KMS-11 (cell line): Measurements from ENCODE around the gene ABHD1.
"Not testable (repeated sequence)": the region's sequence is repeated elsewhere in the genome, so short reads cannot be mapped to it uniquely, and the experiment has no call there.

Experiments
- H2AFZ ChIP-seq: fragments of 200-600 bp; sonication (generic); 2 replicates; pipeline ENCODE4 v1.6.1; 2016; ENCODE audit warnings: antibody characterized with exemption, mixed run types, low read depth
- H3K27ac ChIP-seq: fragments of 200-600 bp; sonication (generic); 2 replicates; pipeline ENCODE4 v1.6.1; 2016; ENCODE audit warnings: mild to moderate bottlenecking, mixed run types
- H3K27me3 ChIP-seq: fragments of 200-600 bp; sonication (generic); 2 replicates; pipeline ENCODE4 v1.6.1; 2017; ENCODE audit warnings: mild to moderate bottlenecking, low read depth, mixed run types, moderate library complexity; ENCODE audit not compliant: insufficient read depth
- H3K36me3 ChIP-seq: fragments of 200-600 bp; sonication (generic); 2 replicates; pipeline ENCODE4 v1.6.1; 2017; ENCODE audit warnings: mild to moderate bottlenecking, mixed run types; ENCODE audit not compliant: insufficient read depth
- H3K4me1 ChIP-seq: fragments of 200-600 bp; sonication (generic); 2 replicates; pipeline ENCODE4 v1.6.1; 2016; ENCODE audit warnings: mild to moderate bottlenecking, low read depth, mixed run types; ENCODE audit not compliant: poor library complexity, severe bottlenecking
- H3K4me2 ChIP-seq: fragments of 200-600 bp; sonication (generic); 2 replicates; pipeline ENCODE4 v1.7.0; 2016; ENCODE audit warnings: mild to moderate bottlenecking, mixed run types
- H3K4me3 ChIP-seq: fragments of 200-600 bp; sonication (generic); IDR thresholded peaks from 2 replicates; pipeline ENCODE4 v1.6.1; 2017; ENCODE audit warnings: low read depth, low read length, mixed read lengths; ENCODE audit not compliant: insufficient read depth
- H3K79me2 ChIP-seq: fragments of 200-600 bp; sonication (generic); 2 replicates; pipeline ENCODE4 v1.6.1; 2016; ENCODE audit warnings: low read depth, mixed run types; ENCODE audit not compliant: insufficient read depth
- H3K9ac ChIP-seq: fragments of 200-600 bp; sonication (generic); 2 replicates; pipeline ENCODE4 v1.6.1; 2016; ENCODE audit warnings: mild to moderate bottlenecking, mixed run types
- H4K20me1 ChIP-seq: fragments of 200-600 bp; sonication (generic); 2 replicates; pipeline ENCODE4 v1.6.1; 2016; ENCODE audit warnings: mild to moderate bottlenecking, mixed run types; ENCODE audit not compliant: insufficient read depth
- CTCF ChIP-seq: fragments of 200-600 bp; sonication (generic); conservative IDR thresholded peaks from 2 replicates; pipeline ENCODE4 v1.6.1; 2017; ENCODE audit warnings: low read depth, mild to moderate bottlenecking, antibody characterized with exemption, low read length, moderate library complexity, mixed read lengths

Gene ABHD1

GRCh38 chr2:27108221-27108620, 15.4 kb upstream of the ABHD1 start:
- no peaks in the 10 kb centered on the region for H4K20me1 ChIP-seq
- no peak overlapping the region for H2AFZ ChIP-seq
- H3K9ac ChIP-seq = no peak overlapping the region
- no peak overlapping the region for H3K4me3 ChIP-seq
- no peak for TF ChIP-seq CTCF
- H3K27me3 ChIP-seq = no peaks in the 10 kb centered on the region
- H3K4me2 ChIP-seq = no peak overlapping the region
- no peaks in the 10 kb centered on the region for H3K79me2 ChIP-seq
- no peaks in the 10 kb centered on the region for H3K36me3 ChIP-seq
- peaks cover 10% of the 10 kb centered on the region for H3K4me1 ChIP-seq
- H3K27ac ChIP-seq = no peak overlapping the region

- H2AFZ ChIP-seq = no peak overlapping the region
- H3K4me3 ChIP-seq = no peak overlapping the region
- H4K20me1 ChIP-seq = no peaks in the 10 kb centered on the region
- no peak overlapping the region for H3K9ac ChIP-seq
- no peak for TF ChIP-seq CTCF
- no peak overlapping the region for H3K4me2 ChIP-seq
- no peaks in the 10 kb centered on the region for H3K27me3 ChIP-seq
- no peaks in the 10 kb centered on the region for H3K79me2 ChIP-seq
- H3K27ac ChIP-seq = no peak overlapping the region
- H3K36me3 ChIP-seq = no peaks in the 10 kb centered on the region
- peaks cover 10% of the 10 kb centered on the region for H3K4me1 ChIP-seq
Measured at GRCh38 chr2:27109083-27109482, 14.5 kb upstream of the ABHD1 start.

- not testable (repeated sequence) for H3K4me3 ChIP-seq, H3K4me2 ChIP-seq, H2AFZ ChIP-seq, H3K27me3 ChIP-seq, H3K4me1 ChIP-seq, H3K36me3 ChIP-seq, H3K27ac ChIP-seq, H4K20me1 ChIP-seq, H3K9ac ChIP-seq, H3K79me2 ChIP-seq
Measured at GRCh38 chr2:27110603-27111352, 12.8 kb upstream of the ABHD1 start.

- not testable (repeated sequence) for H2AFZ ChIP-seq, H4K20me1 ChIP-seq, H3K4me1 ChIP-seq, H3K79me2 ChIP-seq, H3K9ac ChIP-seq, H3K27ac ChIP-seq, H3K27me3 ChIP-seq, H3K4me3 ChIP-seq, H3K4me2 ChIP-seq, H3K36me3 ChIP-seq
Measured at GRCh38 chr2:27111392-27112078, 12.1 kb upstream of the ABHD1 start.

- no peaks in the 10 kb centered on the region for H3K79me2 ChIP-seq
- no peaks in the 10 kb centered on the region for H3K27me3 ChIP-seq
- H3K4me2 ChIP-seq = no peak overlapping the region
- no peak overlapping the region for H3K27ac ChIP-seq
- H2AFZ ChIP-seq = no peak overlapping the region
- no peak overlapping the region for H3K4me3 ChIP-seq
- no peaks in the 10 kb centered on the region for H3K36me3 ChIP-seq
- H3K9ac ChIP-seq = no peak overlapping the region
- H4K20me1 ChIP-seq = no peaks in the 10 kb centered on the region
- no peak for TF ChIP-seq CTCF
- H3K4me1 ChIP-seq = no peaks in the 10 kb centered on the region
Measured at GRCh38 chr2:27115519-27115918, 8.1 kb upstream of the ABHD1 start.
